ENCODE measurements around the gene BET1L. TPM values are rescaled to one million over a fixed set of nuclear protein-coding genes. Genes with fewer than 3 reads are reported as not detected.
"Not testable (repeated sequence)": the region's sequence is repeated elsewhere in the genome, so short reads cannot be mapped to it uniquely, and the experiment has no call there.

Gene BET1L
- total RNA-seq, 1 donor from 2014 or later: 44.3 TPM

DNA sequence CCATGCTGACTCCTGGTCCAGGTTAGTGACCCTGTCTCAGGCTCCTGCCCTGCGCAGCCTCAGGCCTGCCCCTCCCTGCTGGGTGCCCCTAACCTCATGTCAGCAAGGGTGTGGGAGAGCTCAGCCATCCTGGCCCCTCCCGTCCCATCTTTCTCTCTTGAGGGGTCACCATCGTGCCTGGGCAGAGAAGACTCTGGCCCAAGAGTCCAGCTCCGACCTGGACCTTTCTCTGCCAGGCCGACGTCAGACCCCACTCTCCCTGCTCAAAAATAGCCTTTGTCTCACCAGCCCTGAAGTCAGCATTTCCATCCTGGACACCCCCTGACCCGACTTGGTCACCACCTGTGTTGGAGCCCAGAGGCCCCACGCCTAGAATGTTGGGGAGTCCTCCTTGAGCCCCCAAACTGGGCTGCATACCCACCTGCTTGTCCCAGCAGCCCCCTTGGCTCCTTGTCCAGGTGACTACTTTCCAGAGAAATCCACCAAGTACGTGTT lies 9.4 kb downstream of the BET1L start:
- TF ChIP-seq, protein P1, sequence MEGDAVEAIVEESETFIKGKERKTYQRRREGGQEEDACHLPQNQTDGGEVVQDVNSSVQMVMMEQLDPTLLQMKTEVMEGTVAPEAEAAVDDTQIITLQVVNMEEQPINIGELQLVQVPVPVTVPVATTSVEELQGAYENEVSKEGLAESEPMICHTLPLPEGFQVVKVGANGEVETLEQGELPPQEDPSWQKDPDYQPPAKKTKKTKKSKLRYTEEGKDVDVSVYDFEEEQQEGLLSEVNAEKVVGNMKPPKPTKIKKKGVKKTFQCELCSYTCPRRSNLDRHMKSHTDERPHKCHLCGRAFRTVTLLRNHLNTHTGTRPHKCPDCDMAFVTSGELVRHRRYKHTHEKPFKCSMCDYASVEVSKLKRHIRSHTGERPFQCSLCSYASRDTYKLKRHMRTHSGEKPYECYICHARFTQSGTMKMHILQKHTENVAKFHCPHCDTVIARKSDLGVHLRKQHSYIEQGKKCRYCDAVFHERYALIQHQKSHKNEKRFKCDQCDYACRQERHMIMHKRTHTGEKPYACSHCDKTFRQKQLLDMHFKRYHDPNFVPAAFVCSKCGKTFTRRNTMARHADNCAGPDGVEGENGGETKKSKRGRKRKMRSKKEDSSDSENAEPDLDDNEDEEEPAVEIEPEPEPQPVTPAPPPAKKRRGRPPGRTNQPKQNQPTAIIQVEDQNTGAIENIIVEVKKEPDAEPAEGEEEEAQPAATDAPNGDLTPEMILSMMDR (conservative IDR thresholded peaks at IDR 0.05): no peak
- Mint-ChIP-seq H3K9me3 (no peaks in the 10 kb centered on the region), H3K27ac (ENCODE audit: unreplicated experiment) (no peak overlapping the region), H3K27me3 (ENCODE audit: low read depth) (no peaks in the 10 kb centered on the region), H3K4me1 (no peaks in the 10 kb centered on the region), H3K4me3 (no peak overlapping the region), H3K36me3 (ENCODE audit: low read depth) (no peaks in the 10 kb centered on the region)
- DNase-seq (ENCODE audit: low read depth, low spot score): no peak

DNA sequence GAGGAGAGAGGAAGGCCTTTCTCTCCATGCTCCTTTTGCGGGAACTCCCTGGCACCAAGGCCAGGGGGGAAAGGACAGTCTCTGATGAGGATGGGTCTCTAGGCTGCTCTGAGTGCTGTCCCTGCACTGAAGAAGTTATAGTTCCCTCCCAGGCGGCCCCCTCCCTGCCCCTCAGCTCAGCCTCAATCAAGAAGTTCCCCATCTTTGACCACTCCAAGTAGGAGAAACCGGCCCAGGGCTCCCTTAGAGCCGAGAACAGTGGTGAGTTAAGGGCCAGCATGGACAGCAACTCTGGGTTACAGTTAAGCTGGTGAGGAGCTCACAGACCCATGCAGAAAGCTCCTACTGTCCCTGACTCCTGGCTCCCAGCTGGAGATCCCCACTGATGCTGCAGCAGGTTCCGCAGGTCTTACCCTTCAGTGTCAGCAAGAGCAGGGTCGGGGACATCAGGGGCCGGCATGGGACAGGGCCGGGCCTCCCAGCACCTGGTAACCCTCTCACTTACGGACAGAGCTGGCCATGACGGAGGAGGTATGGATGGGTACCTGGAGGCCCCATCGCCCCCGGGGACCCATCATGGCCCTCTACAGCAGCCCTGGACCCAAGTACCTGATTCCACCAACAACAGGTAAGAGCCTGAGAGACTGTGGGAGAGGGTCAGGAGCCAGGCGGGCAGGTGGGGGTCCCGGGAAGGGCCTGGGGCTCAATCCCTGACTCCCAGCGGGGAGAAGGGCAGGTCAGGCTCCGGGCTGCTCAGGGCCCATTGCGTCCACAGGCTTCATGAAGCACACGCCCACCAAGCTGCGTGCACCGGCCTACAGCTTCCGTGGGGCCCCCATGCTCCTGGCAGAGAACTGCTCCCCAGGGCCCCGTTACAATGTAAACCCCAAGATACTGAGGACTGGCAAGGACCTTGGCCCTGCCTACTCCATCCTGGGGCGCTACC lies 10.1 kb downstream of the BET1L start:
- H3K9me3 Mint-ChIP-seq: no peaks in the 10 kb centered on the region
- no peaks in the 10 kb centered on the region for H3K36me3 Mint-ChIP-seq (ENCODE audit: low read depth)
- no peak overlapping the region for H3K27ac Mint-ChIP-seq (ENCODE audit: unreplicated experiment)
- TF ChIP-seq, protein P1 (conservative IDR thresholded peaks at IDR 0.05): no peak
- no peak for DNase-seq (ENCODE audit: low read depth, low spot score)
- no peaks in the 10 kb centered on the region for H3K27me3 Mint-ChIP-seq (ENCODE audit: low read depth)
- H3K4me1 Mint-ChIP-seq: no peaks in the 10 kb centered on the region
- no peak overlapping the region for H3K4me3 Mint-ChIP-seq

DNA sequence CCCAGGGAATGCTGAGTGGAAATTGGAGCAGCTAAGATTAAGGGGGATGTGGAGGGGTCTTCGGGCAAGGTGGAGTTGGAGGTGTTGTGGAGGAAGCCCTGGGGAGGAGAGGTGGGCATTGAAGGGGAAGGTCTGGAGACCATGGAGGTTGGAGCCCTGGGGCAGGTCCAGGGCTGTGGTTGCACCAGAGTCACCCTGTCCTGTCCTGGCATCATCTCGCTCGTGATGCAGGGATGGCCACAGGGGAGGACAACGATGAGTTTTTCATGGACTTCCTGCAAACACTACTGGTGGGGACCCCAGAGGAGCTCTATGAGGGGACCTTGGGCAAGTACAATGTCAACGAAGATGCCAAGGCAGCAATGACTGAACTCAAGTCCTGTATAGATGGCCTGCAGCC lies 13.7 kb downstream of the BET1L start:
- not testable (repeated sequence) for DNase-seq (ENCODE audit: low read depth, low spot score); H3K9me3 Mint-ChIP-seq; H3K36me3 Mint-ChIP-seq (ENCODE audit: low read depth); H3K27me3 Mint-ChIP-seq (ENCODE audit: low read depth); H3K4me1 Mint-ChIP-seq; H3K4me3 Mint-ChIP-seq; H3K27ac Mint-ChIP-seq (ENCODE audit: unreplicated experiment)

DNA sequence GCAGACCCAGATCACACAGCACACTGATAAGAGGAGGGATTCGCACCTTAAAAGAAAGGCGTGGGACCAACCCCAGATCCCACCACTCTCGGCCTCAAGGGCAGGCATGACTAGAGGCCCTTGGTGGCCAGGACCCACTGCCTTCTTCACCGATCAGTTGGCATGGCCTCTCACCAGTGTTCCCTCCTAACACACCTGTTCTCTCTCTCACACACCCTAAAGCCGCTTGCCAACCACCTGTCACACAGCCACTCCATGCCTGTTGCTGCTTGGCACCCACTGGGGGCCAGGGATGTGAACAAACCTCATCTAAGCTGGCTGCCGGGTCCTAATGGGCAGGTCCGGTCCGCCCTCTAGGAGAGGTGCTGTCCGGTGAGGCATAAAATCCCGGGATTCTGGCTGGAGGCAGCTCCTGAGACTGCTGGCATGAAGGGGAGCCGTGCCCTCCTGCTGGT lies 14.5 kb downstream of the BET1L start, which contains the start of gene SCGB1C1:
TSS of gene SCGB1C1 (plus strand) at position 405 of the 455 bp plus-strand sequence. CDS start at position 427, 22 bp downstream.
- not testable (repeated sequence) for H3K27ac Mint-ChIP-seq (ENCODE audit: unreplicated experiment); DNase-seq (ENCODE audit: low read depth, low spot score); H3K4me3 Mint-ChIP-seq; H3K27me3 Mint-ChIP-seq (ENCODE audit: low read depth); H3K4me1 Mint-ChIP-seq; H3K9me3 Mint-ChIP-seq; H3K36me3 Mint-ChIP-seq (ENCODE audit: low read depth)

DNA sequence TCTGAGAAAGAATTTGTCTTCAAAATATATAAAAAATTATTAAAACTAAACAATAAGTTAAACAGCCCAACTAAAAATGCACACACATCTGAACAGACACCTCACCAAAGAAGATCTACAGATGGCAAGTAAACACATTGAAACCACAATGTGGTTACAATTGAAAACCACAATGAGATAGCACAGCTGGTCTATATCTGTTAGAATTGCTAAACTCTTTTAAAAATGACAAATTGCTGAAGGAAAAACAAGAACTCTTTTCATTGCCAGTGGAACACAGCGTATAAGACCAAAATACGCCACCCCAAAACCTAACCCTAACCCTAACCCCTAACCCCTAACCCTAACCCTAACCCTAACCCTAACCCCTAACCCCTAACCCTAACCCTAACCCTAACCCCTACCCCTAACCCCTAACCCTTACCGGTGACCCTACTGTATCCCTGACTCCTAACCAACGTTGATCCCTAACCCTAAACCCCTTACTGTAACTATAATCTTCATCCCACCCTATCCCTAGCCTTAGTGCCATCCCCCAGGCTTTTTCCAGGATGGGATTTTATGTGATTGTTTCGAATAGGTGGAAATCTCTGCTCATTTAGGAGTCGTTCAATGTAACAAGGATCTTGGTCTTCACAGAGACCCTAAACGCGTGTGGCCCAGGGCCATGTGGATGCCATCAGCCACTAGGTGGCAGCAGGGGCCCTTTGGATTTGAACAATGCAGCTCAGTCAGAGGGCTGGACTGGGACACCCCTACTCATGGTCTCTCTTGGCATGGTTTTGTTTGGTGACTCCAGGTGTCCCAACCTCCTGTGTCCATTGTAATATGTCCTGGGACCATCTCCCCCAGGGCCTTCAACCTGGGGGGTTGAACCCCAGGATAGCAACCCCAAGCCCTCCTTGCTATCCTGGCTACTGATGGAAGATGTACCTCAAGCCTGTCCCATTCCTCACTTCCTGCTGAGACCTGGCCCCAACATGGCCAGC lies 15.4 kb downstream of the BET1L start:
- H3K27ac Mint-ChIP-seq (ENCODE audit: unreplicated experiment); H3K9me3 Mint-ChIP-seq: not testable (repeated sequence)
- peak; percentile 4 for DNase-seq (ENCODE audit: low read depth, low spot score)

DNA sequence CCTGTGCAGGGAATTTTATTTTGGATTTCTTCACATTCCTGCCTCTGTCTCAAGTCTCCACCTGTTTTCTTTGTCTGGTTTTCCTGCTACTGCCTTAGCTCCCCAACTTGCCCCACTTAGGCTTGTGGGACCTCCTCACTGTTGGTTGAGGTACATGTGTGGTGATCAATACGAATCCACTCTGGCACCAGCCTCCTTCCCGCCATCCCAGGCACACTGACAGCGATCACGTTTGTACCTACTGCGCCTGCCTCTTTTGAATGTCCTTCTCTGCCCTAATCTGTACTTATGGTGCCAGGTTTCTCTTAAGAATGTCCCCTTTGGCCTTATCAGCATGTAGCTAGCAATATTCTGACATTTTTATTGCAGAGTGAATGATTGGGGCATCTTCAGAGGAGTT lies 16.7 kb downstream of the BET1L start:
- not testable (repeated sequence) for H3K27ac Mint-ChIP-seq (ENCODE audit: unreplicated experiment); H3K9me3 Mint-ChIP-seq; DNase-seq (ENCODE audit: low read depth, low spot score); H3K27me3 Mint-ChIP-seq (ENCODE audit: low read depth); H3K4me3 Mint-ChIP-seq; H3K36me3 Mint-ChIP-seq (ENCODE audit: low read depth); H3K4me1 Mint-ChIP-seq

More for the DNA sequence above, 15.4 kb downstream of the BET1L start:
- not testable (repeated sequence) for H3K4me1 Mint-ChIP-seq; H3K36me3 Mint-ChIP-seq (ENCODE audit: low read depth); H3K27me3 Mint-ChIP-seq (ENCODE audit: low read depth); H3K4me3 Mint-ChIP-seq
- TF ChIP-seq, protein P1 (conservative IDR thresholded peaks at IDR 0.05): peak; percentile 43

Data from neural crest cell (in vitro differentiated cells).